NCI-H2196 (cell line): ENCODE data around the gene HOXB8.

Experiments used
- DNase-seq: peaks from one replicate; lab custom pipeline; 2025; ENCODE audit not compliant: unreplicated experiment; lab: John Stamatoyannopoulos, UW

HOXB8 gene

DNA sequence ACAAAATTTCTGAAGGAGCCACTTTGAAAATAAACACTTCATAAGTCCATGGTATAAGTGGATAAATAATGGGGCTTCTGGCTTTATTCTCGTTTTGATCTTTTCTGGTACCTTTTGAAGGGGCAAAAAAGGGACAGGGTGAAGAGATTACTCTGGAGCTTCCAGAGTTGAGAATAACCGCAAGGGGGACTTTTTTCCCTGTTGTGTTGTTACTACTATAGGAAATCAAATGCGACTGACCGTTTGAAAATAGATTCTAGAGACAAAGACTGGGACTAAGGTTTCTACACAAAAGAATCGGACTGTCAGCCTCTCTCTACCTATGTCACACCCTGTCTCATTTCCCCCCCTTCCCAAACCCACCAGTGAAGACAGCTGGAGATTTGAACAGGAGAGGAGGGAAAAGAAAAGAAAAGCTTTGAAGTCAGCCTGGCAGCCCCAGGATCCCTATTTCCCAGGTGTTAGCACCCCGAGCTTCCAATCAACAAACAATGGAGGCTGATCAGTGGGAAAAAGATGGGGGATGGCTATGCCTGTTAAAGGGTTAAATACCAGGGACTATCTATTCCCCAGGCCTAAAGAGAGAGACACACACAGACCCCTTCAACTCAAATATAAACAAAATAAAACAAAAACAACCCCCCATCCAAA, 45.3 kb downstream of the HOXB8 start:
- no peak for DNase-seq

DNA sequence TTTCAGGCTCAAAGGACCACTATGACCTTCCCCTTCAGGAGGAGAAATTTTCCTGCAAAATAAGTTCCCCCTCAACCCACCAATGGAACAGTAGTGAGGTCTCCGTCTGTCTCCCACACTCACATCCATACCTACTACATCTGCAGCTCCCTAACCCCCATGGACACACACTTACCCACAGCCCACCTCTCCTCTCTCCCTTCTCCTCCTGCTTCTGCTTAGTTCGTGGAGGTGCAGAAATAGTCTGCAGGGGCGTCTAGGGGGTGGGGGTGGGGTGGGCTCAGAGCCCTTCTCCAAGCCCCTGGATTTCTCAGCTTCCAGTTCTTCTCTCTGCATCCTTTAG, 45.9 kb downstream of the HOXB8 start:
- DNase-seq = no peak

DNA sequence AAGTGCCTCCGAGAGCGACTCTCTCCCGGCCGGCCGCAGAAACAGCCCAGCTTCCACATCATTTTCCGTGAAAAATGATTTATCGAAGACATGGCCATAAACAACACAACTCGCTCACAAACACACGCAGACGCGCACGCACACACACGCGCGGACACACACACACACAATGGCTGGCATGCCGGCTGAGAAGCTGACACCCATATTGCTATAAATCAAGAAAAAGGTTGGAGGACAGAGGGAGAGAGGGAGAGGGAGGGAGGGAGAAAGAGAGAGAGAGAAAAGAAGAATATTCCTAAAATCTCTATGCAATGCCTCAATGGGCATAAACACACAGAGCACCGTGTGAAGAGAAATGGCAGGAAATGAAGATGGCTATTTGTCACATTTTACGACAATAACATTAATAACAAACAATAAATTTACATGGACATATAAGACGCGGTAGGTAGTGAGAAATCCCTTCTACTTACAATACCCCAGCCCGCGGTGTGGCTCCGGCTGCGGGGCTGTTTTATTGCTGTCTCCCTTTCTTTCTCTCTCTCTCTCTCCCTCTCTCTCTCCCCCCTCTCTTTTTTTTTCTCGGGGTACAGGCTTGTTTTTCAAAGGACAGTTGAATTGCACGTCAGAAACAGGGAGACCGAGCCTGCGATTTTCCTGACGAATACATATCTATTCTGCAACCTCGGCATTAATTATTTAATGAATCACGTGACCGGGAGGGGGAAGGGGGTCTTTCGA, 46.4 kb downstream of the HOXB8 start:
- no peak for DNase-seq

DNA sequence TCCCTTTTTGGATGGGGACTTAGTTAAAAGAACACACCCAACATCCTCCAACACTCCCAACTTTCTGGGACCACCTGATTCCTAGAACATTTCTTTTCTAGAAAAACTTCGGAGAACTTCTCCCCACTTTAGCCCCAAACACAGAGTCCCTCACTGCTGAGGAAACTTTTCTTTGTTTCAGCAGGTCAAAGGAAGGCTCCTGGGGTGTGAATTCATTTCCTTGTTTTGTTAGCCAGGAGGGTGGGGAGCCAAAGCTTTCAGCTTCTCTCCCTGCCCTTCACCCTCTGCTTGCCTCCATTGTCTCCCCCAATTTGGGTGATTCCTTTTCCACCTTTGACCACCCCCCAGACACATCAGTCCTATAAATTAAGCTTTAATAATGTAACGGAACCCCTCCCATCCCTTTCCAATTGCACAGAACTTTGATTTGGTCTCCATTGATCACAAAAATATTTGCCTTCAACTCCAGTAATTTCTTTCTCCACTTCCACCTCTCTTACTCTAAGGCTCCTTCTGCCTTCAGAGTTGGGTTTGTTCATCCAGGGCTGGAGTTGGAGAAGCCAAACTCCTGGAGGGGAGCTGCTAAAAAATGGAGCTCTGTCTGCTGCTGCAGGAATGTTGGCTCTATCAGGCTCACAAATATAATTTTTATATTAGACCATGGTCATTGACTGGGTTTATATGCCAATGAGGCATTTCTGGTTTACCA, 47.3 kb downstream of the HOXB8 start:
- no peak for DNase-seq

DNA sequence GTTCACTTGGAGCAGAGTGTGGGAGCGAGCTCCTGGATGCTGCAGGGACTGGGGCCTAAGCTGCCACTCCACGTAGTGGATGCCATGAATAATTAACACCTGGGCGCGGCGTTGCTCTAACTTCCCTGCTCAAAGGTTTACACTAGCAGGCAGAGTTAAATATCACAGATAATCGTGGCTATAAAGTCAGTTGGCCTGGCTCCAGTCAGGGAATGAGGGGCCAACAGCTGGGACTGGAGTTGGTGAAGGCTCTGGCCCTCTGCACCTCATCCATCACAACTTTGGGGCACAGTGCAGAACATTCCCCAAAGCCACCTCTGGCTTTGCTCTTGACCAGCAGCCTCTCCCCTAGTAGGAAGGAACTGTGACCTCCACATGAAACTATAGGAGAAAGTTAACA, 47.9 kb downstream of the HOXB8 start:
- DNase-seq = no peak

DNA sequence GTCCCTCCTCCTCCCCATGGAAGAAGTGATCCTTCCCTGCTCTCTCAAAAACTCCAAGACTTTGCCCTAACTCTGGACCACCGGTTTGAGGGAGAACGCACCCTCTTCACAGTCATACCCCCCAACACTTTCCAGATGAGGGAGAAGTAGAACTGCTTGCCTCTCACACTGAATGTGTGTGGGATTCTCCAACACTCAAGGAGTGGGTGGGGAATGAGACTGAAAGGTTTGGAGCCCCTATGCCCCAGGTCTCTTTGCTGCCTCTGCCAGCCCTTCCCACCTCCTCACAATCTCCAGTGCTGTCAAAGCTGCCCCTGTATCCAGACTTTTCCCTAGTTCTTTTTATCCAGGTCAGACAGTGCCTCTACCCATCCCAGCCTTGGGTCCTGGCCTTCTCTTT, 48.4 kb downstream of the HOXB8 start:
- DNase-seq = no peak

DNA sequence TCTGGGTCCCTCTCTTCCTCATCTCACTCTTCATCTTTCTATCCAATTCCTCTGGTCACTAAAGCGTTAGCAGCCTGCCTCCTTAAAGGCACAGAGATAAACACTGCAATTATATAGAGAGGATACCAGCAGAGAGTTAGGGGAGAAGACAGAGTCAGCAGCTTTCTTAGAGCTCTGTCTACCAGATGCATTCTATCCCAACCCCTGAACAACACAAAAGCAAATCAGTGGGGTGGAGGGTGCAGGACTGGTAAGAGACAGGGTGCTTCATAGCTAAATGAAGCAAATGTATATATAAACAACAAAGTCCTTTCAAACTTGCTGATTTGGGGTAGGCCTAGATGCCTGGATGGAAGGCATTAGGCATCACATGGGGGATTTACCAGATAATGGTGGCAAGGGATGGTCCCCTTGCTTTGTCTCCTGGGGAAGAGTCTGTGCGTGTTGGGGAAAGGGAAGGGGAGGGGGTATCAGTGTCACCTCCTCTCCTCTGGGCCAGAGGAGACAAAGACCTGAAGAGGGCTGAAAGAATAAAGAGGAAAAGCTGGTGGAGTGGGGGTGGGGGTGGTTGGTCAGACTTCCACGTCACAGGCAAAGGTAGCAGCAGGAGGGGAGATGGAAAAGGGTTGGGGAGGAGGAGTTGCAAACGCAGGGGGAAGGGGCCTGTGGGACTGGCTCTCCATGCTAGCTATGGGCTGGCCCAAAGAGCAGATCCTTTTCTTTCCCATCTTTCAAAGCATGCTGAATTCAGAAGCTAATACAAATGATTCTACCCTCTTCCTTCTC, 49.0 kb downstream of the HOXB8 start:
- DNase-seq = no peak

DNA sequence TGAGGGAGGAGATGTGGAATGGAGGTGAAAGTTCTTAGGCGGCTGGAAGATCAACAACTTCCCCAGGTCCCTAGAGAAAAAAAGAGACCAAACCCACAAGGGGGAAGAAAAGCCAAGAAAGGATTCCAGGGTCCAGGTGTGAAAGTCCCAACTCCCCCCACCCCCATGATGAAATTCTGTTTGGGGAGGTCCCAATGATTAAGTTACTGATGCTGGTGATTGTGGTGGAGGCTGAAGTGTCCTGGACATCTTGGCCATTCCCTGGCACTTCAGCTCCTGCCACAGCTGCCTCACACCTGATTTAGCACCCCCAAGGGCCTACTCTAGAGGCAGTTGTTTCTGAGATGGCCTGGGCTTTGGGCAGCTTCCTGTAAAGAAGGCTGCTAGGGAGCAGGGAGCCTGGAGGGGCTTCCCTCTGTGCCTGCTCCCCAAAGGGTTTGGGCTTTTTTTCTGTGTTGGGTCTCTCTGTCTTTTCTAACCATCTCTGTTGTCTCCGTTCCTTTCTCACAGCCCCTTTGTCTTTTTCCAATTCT, 50.0 kb downstream of the HOXB8 start:
- DNase-seq = no peak

DNA sequence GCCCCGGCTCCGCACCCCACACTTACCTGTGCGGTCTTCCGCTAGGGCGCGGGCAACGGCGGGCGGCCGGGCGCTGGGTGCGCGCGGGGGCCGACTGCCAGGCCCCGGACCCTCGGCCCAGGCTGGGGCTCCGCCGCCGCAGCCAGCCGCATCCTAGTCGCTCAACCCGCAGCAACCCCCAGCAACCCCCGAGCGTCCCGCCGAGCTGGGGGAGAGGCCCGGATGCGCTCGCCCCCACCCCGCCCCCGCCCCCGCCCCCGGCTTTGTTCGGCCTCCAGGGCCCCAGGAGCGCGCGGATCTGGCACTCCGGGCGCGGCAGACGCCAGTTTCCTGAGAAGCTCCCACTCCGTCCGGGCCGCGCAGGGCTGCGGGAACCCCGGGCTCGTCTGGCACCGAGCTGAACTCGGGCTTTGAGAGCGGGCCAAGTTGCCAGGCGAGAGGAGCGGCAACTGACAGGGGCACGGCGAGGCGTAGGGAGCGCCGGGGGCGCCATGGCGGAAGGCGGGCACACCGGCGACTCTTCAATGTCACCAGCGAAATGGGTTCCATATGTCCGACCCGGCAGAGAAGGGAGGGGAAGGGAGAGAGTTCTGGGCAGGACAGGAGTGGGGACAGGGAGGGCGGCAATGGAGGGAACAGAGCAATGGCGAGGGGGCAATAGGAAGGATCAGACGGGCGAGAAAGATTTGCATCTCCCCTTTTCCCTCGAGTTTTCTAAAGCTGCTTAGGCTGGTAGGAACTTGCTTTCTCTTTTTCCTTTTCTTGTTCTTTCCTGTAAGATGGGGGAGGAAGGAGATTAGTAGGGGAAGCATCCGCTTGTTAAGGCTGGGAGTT, 50.7 kb downstream of the HOXB8 start:
- DNase-seq = no peak

DNA sequence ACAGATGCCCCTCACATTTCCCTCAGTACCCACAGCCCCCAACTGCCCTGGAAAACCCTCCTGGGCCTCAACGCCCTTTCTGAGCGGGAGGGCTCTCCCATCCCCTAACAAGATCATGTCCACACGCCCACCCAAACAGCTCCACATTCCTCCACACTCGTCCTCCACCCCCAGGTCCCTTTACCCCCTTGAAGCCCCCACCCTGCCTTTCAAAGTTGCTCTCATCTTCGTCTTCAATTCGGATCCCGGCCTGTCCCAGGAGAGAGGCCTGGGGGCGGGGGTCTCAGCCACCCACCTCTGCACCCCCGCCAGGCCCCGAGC, 51.3 kb downstream of the HOXB8 start:
- DNase-seq = no peak

DNA sequence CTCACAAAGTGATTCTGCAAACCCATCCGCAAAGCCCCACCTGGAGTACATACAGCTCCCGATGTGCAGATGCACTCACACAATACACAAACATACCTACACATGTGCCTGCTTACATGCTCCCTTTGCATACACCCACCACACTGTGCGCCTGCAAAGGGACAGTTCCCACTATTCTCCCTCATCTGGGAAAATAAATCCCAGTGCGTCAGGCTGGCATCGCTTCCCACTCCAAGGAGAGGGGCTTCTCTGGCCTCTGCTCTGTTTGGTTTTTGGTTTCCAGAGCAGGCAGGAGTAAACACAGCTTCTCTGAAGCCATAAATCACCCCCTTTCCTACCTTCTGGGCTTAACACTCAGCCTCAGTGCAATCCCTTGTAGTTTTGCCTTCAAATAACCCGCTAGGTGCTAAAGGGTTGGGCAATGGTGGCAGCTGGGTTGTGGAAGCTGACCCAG, 51.7 kb downstream of the HOXB8 start:
- DNase-seq = no peak

DNA sequence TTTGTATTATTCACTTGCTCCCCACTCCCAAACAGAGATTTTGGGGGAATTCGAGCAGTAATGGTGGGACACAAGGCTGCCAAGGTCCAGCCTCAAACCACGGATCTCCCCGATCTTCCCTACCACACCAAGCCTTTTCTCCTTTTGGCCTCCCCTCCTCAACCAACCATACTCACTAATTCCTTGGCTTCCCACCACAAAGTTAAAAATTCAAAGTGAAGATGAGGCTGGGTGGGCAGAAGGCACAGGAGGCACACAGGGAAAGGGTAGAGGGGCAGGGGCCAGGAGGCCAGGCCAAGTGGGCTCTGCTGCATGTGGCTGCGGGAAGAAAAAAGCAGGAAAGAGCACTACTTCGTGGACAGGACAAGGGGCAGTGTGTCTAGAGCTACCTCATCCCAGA, 52.2 kb downstream of the HOXB8 start:
- no peak for DNase-seq
